AG09309 (cell line): Measurements from ENCODE around the gene PRKAR1A.
"Not testable (repeated sequence)": the region's sequence is repeated elsewhere in the genome, so short reads cannot be mapped to it uniquely, and the experiment has no call there.

ENCODE experiments used
- DNase-seq: peaks from one replicate; pipeline ENCODE4 v3.0.0-alpha.2; 2010; ENCODE audit warnings: low read depth
- H3K4me3 ChIP-seq: 2 replicates; pipeline ENCODE4 v1.5.1; 2011; ENCODE audit warnings: mild to moderate bottlenecking, low read depth, low read length, moderate library complexity; ENCODE audit not compliant: control insufficient read depth
- CTCF ChIP-seq: IDR thresholded peaks from 2 replicates; pipeline ENCODE4 v1.5.1; 2011; ENCODE audit warnings: mild to moderate bottlenecking, low read depth, low read length, inconsistent platforms; ENCODE audit not compliant: insufficient read depth, control insufficient read depth; ENCODE audit errors: missing control alignments

Gene PRKAR1A

GRCh38 chr17:68518063-68518815, 6.0 kb downstream of the PRKAR1A start:
- TF ChIP-seq CTCF = no peak
- H3K4me3 ChIP-seq = no peak overlapping the region
- no peak for DNase-seq

- not testable (repeated sequence) for DNase-seq, H3K4me3 ChIP-seq
These were observed 6.8 kb downstream of the PRKAR1A start for GRCh38 chr17:68519051-68519450.

GRCh38 chr17:68519911-68520310, 7.7 kb downstream of the PRKAR1A start:
- TF ChIP-seq CTCF = no peak
- H3K4me3 ChIP-seq = no peak overlapping the region
- DNase-seq = no peak

- no peak for DNase-seq
- no peak overlapping the region for H3K4me3 ChIP-seq
- TF ChIP-seq CTCF = no peak
These were observed 10.0 kb downstream of the PRKAR1A start for GRCh38 chr17:68522266-68522665.

GRCh38 chr17:68526548-68526947, 14.3 kb downstream of the PRKAR1A start:
- TF ChIP-seq CTCF = no peak
- DNase-seq = no peak
- H3K4me3 ChIP-seq = no peak overlapping the region

- H3K4me3 ChIP-seq = no peak overlapping the region
- no peak for DNase-seq
- no peak for TF ChIP-seq CTCF
These were observed 15.1 kb downstream of the PRKAR1A start for GRCh38 chr17:68527314-68527713.

GRCh38 chr17:68531252-68531651, 19.0 kb downstream of the PRKAR1A start:
- no peak for TF ChIP-seq CTCF
- H3K4me3 ChIP-seq = no peak overlapping the region
- no peak for DNase-seq
